GM23338 (cell line): ENCODE measurements around the gene SNF8. TPM values are rescaled to one million over a fixed set of nuclear protein-coding genes. Genes with fewer than 3 reads are reported as not detected.

ENCODE experiments used
- ATAC-seq: fragments of 200-7000 bp; cut with Tn5 transposase; 3 replicates; pipeline ENCODE4 v1.9.1; 2020
- DNase-seq: peaks from one replicate; pipeline ENCODE4 v3.0.0-alpha.2; 2015; ENCODE audit warnings: low spot score
- H2AFZ ChIP-seq: fragments of 200-600 bp; sonication (generic); 2 replicates; pipeline ENCODE4 v1.8.0; 2016; ENCODE audit warnings: antibody characterized with exemption, mild to moderate bottlenecking, moderate library complexity
- H3F3A ChIP-seq: fragments of 200-600 bp; sonication (generic); replicated peaks from 2 replicates; pipeline ENCODE4 v1.8.0; 2017; ENCODE audit warnings: antibody characterized with exemption, mixed run types, low read depth
- H3K27ac ChIP-seq: fragments of 200-600 bp; sonication (generic); 2 replicates; pipeline ENCODE4 v1.6.1; 2016; ENCODE audit warnings: low read depth
- H3K27me3 ChIP-seq: fragments of 200-600 bp; sonication (generic); 2 replicates; pipeline ENCODE4 v1.8.0; 2016; ENCODE audit warnings: mild to moderate bottlenecking, mixed run types, moderate library complexity; ENCODE audit not compliant: insufficient read depth
- H3K36me3 ChIP-seq: fragments of 200-600 bp; sonication (generic); 2 replicates; pipeline ENCODE4 v1.8.0; 2016; ENCODE audit warnings: mild to moderate bottlenecking; ENCODE audit not compliant: insufficient read depth
- H3K4me1 ChIP-seq: fragments of 200-600 bp; sonication (generic); 2 replicates; pipeline ENCODE4 v1.8.0; 2016; ENCODE audit warnings: mild to moderate bottlenecking, moderate library complexity; ENCODE audit not compliant: insufficient read depth
- H3K4me2 ChIP-seq: fragments of 200-600 bp; sonication (generic); 2 replicates; pipeline ENCODE4 v1.7.1; 2017; ENCODE audit warnings: mixed run types
- H3K4me3 ChIP-seq: fragments of 200-600 bp; sonication (generic); 2 replicates; pipeline ENCODE4 v1.6.1; 2016; ENCODE audit warnings: mixed run types
- H3K79me2 ChIP-seq: fragments of 200-600 bp; sonication (generic); replicated peaks from 2 replicates; pipeline ENCODE4 v1.8.0; 2017; ENCODE audit warnings: mild to moderate bottlenecking; ENCODE audit not compliant: insufficient read depth
- H3K9me2 ChIP-seq: fragments of 200-600 bp; sonication (generic); 2 replicates; pipeline ENCODE4 v1.8.0; 2017; ENCODE audit not compliant: insufficient read depth
- H4K20me1 ChIP-seq: fragments of 200-600 bp; sonication (generic); replicated peaks from 2 replicates; pipeline ENCODE4 v1.8.0; 2017; ENCODE audit warnings: mild to moderate bottlenecking; ENCODE audit not compliant: insufficient read depth
- H3K27ac Mint-ChIP-seq: 2 replicates; pipeline ENCODE4 v1.8.0; 2020; ENCODE audit warnings: inconsistent platforms, mild to moderate bottlenecking, moderate library complexity, mixed read lengths
- H3K27me3 Mint-ChIP-seq: 3 replicates; pipeline ENCODE4 v1.8.0; 2022; ENCODE audit warnings: low read depth, mild to moderate bottlenecking, moderate library complexity, mixed read lengths, inconsistent platforms; ENCODE audit not compliant: insufficient read depth, poor library complexity
- H3K36me3 Mint-ChIP-seq: 3 replicates; pipeline ENCODE4 v1.8.0; 2021; ENCODE audit warnings: low read depth, mild to moderate bottlenecking, inconsistent platforms, moderate library complexity, mixed read lengths
- H3K4me1 Mint-ChIP-seq: 3 replicates; pipeline ENCODE4 v1.8.0; 2020; ENCODE audit warnings: mild to moderate bottlenecking, inconsistent platforms, mixed read lengths
- H3K4me3 Mint-ChIP-seq: 3 replicates; pipeline ENCODE4 v1.8.0; 2021; ENCODE audit warnings: moderate library complexity, mild to moderate bottlenecking, inconsistent platforms, mixed read lengths
- H3K9me3 Mint-ChIP-seq: 3 replicates; pipeline ENCODE4 v1.8.0; 2020; ENCODE audit warnings: moderate library complexity, mild to moderate bottlenecking, inconsistent platforms, mixed read lengths
- JUNB ChIP-seq: IDR thresholded peaks from one replicate; pipeline ENCODE4 v1.6.1; 2016; ENCODE audit warnings: antibody characterized with exemption; ENCODE audit not compliant: unreplicated experiment
- ZNF331 ChIP-seq: fragments of 250-450 bp; sonication (Bioruptor Pico); IDR thresholded peaks from 2 replicates; pipeline ENCODE4 v1.5.0; 2020; ENCODE audit warnings: low read depth, mild to moderate bottlenecking, moderate library complexity
- ZNF462 ChIP-seq: fragments of 250-450 bp; sonication (Bioruptor Pico); IDR thresholded peaks from 2 replicates; pipeline ENCODE4 v1.5.0; 2020; ENCODE audit warnings: mild to moderate bottlenecking, moderate library complexity
- polyA plus RNA-seq: library from polyadenylated mRNA; unstranded; fragments of >200 nt; fragmentation: Nextera tagmentation; extraction: Ambion mirVana; gene quantifications from 2 replicates; pipeline ENCODE4 v1.2.1, GENCODE V29; 2016
- total RNA-seq: library from RNA; depleted of rRNA; stranded (reverse); fragments of >200 nt; shearing (Covaris generic); gene quantifications from 2 replicates; pipeline ENCODE4 v1.2.3, GENCODE V29; 2014

The SNF8 gene
- total and polyA plus RNA-seq, 2 experiments from 2014 or later = 88.5 to 113 TPM

GRCh38 chr17:48912476-48912875 is 32.2 kb downstream of the SNF8 start:
- Histone ChIP-seq H3K79me2 (peaks cover 75% of the 10 kb centered on the region), H3K4me2 (no peak overlapping the region), H3K36me3 (peaks cover 46% of the 10 kb centered on the region), H3K4me3 (no peak overlapping the region), H3K9me2 (no peaks in the 10 kb centered on the region), H3K4me1 (peaks cover 22% of the 10 kb centered on the region), H3K27ac (no peak overlapping the region), H4K20me1 (peaks cover 58% of the 10 kb centered on the region), H3K27me3 (no peaks in the 10 kb centered on the region), H3F3A (peaks cover 24% of the 10 kb centered on the region), H2AFZ (no peak overlapping the region)
- no peak for ATAC-seq
- H3K9me3 Mint-ChIP-seq = no peaks in the 10 kb centered on the region
- H3K27me3 Mint-ChIP-seq = peaks cover 7% of the 10 kb centered on the region
- peaks cover 25% of the 10 kb centered on the region for H3K4me1 Mint-ChIP-seq
- H3K4me3 Mint-ChIP-seq = no peak overlapping the region
- no peak for DNase-seq
- H3K27ac Mint-ChIP-seq = peak overlapping the region; percentile 24; the same call in 1 of the 2 replicates
- H3K36me3 Mint-ChIP-seq = peaks cover 71% of the 10 kb centered on the region
- TF ChIP-seq ZNF331 (CRISPR knock-in tag) (no peak), JUNB (no peak), ZNF462 (CRISPR knock-in tag) (no peak)

- no peak overlapping the region for H3K27ac Mint-ChIP-seq
Observed at GRCh38 chr17:48910370-48910769, 34.3 kb downstream of the SNF8 start.

More at GRCh38 chr17:48910370-48910769, 34.3 kb downstream of the SNF8 start:
- DNase-seq (no peak), ATAC-seq (no peak)
- H3K36me3 ChIP-seq = peaks cover 38% of the 10 kb centered on the region
- no peaks in the 10 kb centered on the region for H3K9me2 ChIP-seq
- H3F3A ChIP-seq = peaks cover 27% of the 10 kb centered on the region
- Mint-ChIP-seq H3K9me3 (no peaks in the 10 kb centered on the region), H3K27me3 (peaks cover 7% of the 10 kb centered on the region), H3K36me3 (peaks cover 51% of the 10 kb centered on the region), H3K4me1 (peaks cover 25% of the 10 kb centered on the region), H3K4me3 (peak overlapping the region; percentile 93)
- H3K4me2 ChIP-seq = peak overlapping the region; percentile 99
- H4K20me1 ChIP-seq = peaks cover 52% of the 10 kb centered on the region
- no peak overlapping the region for H2AFZ ChIP-seq
- H3K4me3 ChIP-seq = peak overlapping the region; percentile 96
- peaks cover 74% of the 10 kb centered on the region for H3K79me2 ChIP-seq
- H3K27ac ChIP-seq = peak overlapping the region; percentile 50; the same call in 1 of the 2 replicates
- H3K27me3 ChIP-seq = no peaks in the 10 kb centered on the region
- no peak for TF ChIP-seq ZNF462 (CRISPR knock-in tag)
- H3K4me1 ChIP-seq = peaks cover 26% of the 10 kb centered on the region
